DMS114 treated with DMSO at 0.1 percent for 48 hours (cell line): ENCODE results near the gene KRT5.
"Not testable (repeated sequence)": the region's sequence is repeated elsewhere in the genome, so short reads cannot be mapped to it uniquely, and the experiment has no call there.

Source experiments
- DNase-seq: peaks from one replicate; lab custom pipeline; 2025; ENCODE audit not compliant: unreplicated experiment; lab: John Stamatoyannopoulos, UW

The KRT5 gene

DNA sequence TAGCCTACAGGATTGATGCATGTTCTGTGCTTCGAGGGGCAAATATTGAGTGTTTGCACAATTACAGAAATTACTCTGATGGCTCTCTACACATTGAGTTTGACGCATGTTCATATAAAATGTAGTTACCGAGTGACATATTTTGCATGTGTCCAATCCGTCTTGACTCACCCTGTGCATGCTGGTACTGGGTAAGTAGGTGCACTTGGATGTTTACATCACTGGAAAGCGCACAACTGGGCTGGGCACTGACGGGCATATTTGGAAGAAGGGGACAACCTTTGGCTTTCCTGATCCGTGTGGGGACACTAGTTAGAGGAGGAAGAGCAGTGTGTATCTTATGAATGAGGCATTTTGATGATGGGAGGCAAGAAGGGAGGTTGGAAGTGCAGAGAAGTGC lies 22.2 kb downstream of the KRT5 start:
- DNase-seq, result no peak

GRCh38 chr12:52496590-52497071 lies 23.6 kb downstream of the KRT5 start:
- no peak for DNase-seq

GRCh38 chr12:52496054-52496453 lies 24.1 kb downstream of the KRT5 start:
- no peak for DNase-seq

DNA sequence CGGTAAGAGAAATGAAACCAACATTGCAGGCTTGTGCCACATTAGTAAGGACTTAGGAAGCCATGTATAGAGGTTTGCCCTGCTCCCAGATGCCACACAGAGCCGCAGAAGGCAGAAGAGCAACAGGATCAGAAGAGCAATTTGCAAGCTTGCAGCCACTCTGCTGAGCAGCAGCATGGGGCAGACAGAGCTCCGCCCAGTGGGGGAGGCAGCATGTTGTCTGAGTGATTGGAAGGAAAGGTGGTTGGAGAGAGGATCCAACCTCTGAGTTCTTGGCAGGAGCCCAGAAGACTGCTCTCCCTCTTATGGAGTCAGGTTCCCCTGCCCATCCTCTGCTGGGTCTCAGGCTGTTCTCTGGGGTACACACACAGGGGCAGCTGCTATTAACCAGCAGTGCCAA lies 24.8 kb downstream of the KRT5 start:
- no peak for DNase-seq

- DNase-seq, result no peak
Measured at GRCh38 chr12:52494518-52494917, 25.7 kb downstream of the KRT5 start.

GRCh38 chr12:52494100-52494499 lies 26.1 kb downstream of the KRT5 start:
- DNase-seq, result no peak

DNA sequence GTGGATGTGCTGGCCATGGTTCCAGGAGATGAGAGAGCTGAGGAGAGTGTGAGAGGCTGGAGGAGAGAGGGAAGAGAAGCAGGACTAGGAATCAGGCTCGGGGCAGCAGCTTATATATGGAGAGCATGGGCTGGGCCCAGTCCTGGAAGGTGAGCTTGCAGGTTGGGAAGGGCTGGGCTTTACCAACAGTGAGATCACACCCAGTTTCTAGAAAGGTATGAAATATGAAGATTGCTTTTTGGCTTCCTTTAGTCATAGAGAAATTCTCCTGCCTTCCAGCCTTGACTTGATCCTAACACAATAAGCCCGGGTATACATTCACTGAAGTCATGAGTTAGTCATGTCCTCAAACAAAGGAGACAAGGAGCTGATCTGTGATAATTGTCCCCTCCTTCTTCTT lies 27.0 kb downstream of the KRT5 start, which contains the start of gene KRT6A:
TSS of gene KRT6A (minus strand) at position 86 of the 400 bp plus-strand sequence. CDS start at position 17, 69 bp downstream.
- DNase-seq, result no peak

- DNase-seq, result not testable (repeated sequence)
Measured at GRCh38 chr12:52492405-52492804, 27.8 kb downstream of the KRT5 start.

- not testable (repeated sequence) for DNase-seq
Measured at GRCh38 chr12:52491495-52491894, 28.7 kb downstream of the KRT5 start.

DNA sequence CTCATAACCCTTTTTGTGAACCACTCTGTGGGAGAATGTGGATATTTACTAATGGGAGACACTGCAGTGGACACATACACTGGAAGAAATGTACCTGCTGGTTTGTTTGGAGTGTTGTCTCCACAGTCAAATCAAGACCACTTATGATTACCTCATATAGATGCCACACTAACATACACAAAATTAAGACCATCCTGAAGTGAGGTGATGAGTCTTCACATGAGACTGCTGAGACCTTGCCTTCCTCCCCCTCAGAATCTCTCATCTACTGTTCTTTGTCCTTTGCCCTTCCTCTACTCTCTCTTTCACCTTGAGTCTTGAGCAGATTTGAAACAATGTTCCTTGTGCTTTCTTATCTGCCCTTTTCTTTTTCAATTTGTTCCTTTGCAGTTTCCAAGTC lies 31.5 kb downstream of the KRT5 start:
- no peak for DNase-seq

- DNase-seq, result not testable (repeated sequence)
Measured at GRCh38 chr12:52487744-52488443, 32.3 kb downstream of the KRT5 start.

DNA sequence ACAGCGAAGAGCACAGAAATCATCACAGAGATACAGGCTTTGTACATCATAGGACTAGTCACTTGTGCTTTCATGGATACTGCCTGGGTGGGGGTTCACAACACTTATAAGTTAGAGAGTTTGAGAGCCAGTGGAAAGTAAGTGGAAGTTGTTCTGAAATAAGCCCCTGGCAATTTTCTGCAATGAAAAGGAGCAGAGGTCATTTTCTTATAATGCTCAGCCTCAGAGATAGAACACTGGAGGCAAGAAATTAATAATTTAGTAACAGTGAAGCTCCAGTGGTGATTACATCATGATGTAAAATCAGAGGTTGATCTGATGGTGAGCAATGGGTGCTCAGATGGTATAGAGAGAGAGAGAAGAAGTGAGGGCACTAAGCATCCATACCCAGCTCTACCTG lies 33.0 kb downstream of the KRT5 start:
- no peak for DNase-seq

- DNase-seq, result no peak
Measured at GRCh38 chr12:52486166-52487105, 33.8 kb downstream of the KRT5 start.

DNA sequence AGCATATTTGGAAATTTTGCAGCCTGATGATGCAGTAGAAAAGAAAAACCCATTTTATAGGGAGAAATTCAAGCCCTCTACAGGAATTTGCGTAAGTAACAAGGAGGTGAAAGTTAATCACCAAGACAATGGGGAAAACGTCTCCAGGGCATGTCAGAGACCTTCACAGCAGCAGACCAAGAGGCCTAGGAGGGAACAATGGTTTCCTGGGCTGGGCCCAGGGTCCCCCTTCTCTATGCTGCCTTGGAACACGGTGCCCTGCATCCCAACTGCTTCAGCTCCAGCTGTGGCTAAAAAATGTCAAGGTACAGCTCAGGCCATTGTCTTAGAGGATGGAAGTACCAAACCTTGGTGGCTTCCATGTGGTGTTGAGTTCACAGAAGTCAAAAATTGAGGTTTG lies 40.1 kb downstream of the KRT5 start:
- no peak for DNase-seq

GRCh38 chr12:52477651-52478050 lies 42.5 kb downstream of the KRT5 start:
- no peak for DNase-seq

DNA sequence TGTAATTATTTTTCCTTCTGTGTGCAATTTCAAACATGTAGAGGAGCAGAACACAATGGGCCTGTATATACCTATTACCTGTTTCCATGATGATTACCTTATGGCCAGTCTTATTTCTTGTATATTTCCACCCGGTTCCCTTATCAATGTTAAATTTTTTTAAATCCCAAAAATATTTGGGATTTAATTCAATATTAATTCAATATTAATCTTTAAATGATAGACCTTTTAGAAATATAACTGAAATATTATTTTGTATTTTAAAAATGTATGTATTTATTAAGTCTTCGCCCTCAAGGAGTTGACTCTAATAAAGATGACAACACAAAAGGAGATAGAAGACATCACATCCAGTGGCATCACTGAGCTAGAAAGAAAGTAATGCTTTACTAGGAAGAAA lies 46.0 kb downstream of the KRT5 start:
- no peak for DNase-seq

GRCh38 chr12:52473768-52474167 lies 46.4 kb downstream of the KRT5 start, which contains the start of gene KRT6C:
Gene KRT6C, minus strand, starts transcription at chr12:52473805. Its CDS starts 68 bp downstream, at chr12:52473737.
- no peak for DNase-seq

DNA sequence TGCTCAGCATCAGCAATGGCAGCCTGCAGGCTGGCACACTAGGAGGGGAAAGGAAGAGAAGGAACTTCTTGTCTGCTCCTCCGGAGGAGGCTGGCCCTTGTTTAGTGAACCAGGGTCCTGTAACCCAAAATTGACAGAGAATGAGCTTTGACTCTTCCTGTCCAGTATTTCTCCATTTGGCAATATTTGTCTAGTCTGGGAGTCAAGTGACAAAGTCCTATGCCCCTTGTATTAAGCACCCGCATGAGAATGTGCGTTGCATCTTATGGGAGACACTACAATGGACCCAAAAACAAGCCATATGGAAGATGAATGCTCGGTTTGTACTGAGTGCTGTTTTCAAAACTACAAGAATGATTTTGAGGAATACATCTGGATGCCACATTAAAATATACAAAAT lies 50.3 kb downstream of the KRT5 start:
- no peak for DNase-seq

DNA sequence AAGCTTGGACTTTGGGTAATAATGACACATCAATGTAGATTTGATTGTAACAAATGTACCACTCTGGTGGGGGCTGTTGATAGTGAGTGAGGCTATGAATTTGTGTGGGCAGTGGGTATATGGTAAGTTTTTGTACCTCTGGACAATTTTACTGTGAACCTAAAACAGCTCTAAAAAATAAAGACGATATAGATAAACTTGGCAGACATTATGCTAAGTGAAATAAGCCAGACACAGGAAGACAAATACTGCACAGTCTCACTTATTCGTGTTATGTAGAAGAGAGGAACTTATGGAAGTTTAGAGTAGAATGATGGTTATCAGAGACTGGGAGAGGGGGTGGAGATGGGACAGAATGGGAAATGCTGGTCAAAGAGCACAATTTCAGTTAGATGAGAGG lies 55.3 kb downstream of the KRT5 start:
- no peak for DNase-seq
